HG03175 (cell line): ENCODE measurements around the gene GAPDHS.

ENCODE experiments used
- ATAC-seq: cut with Tn5 transposase; IDR thresholded peaks from one replicate; pipeline ENCODE4 v1.9.1; 2021; ENCODE audit warnings: mild to moderate bottlenecking, moderate library complexity; ENCODE audit not compliant: unreplicated experiment

The GAPDHS gene

DNA sequence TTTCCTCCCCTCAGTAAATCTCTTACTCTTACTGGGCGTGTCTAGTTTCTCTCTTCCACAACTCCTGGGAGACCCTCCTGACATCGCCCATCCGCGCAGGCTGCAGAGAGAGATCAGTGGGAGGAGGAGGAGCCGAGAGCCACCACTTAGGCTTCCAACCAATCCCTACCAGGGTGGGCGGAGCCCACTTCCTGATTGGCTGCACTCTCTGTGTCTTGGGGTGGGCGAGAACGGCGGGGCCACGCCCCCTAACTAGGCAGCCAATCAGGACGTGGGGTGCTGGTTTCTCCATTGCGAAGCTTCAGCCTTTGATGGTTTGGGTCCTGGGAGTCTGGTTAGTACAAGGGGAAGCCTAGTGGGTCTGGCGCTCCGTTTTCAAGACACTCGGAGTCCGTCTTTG lies 52.6 kb downstream of the GAPDHS start, which contains the start of gene PMIS2:
Gene PMIS2, plus strand, starts transcription at position 326 of the 400 bp plus-strand sequence. CDS start 87 bp downstream, outside the sequence.
- ATAC-seq = no peak

- no peak for ATAC-seq
These were observed 54.1 kb downstream of the GAPDHS start for GRCh38 chr19:35587321-35587720.

- ATAC-seq = no peak
These were observed 57.6 kb downstream of the GAPDHS start for GRCh38 chr19:35590875-35591274.

GRCh38 chr19:35592226-35592625 lies 59.0 kb downstream of the GAPDHS start:
- no peak for ATAC-seq
